Breast epithelium (tissue), 3 donors: ENCODE results near the gene FBLL1.

ENCODE experiments used
- POLR2A ChIP-seq: fragments of 450-650 bp; IDR thresholded peaks from one replicate; pipeline ENCODE4 v1.6.1; 2016; ENCODE audit warnings: antibody characterized with exemption, mild to moderate bottlenecking, moderate library complexity
- TF ChIP-seq, protein P1 (sequence below), 3 donors: fragments of 450-650 bp; IDR thresholded peaks; one replicate each; pipeline ENCODE4 v1.5.1; 2016 to 2017; ENCODE audit warnings: antibody characterized with exemption in 3 of 3, mild to moderate bottlenecking in 3 of 3, moderate library complexity in 3 of 3

GRCh38 chr5:168482361-168482760 is 46.7 kb upstream of the FBLL1 start:
- TF ChIP-seq, protein P1, sequence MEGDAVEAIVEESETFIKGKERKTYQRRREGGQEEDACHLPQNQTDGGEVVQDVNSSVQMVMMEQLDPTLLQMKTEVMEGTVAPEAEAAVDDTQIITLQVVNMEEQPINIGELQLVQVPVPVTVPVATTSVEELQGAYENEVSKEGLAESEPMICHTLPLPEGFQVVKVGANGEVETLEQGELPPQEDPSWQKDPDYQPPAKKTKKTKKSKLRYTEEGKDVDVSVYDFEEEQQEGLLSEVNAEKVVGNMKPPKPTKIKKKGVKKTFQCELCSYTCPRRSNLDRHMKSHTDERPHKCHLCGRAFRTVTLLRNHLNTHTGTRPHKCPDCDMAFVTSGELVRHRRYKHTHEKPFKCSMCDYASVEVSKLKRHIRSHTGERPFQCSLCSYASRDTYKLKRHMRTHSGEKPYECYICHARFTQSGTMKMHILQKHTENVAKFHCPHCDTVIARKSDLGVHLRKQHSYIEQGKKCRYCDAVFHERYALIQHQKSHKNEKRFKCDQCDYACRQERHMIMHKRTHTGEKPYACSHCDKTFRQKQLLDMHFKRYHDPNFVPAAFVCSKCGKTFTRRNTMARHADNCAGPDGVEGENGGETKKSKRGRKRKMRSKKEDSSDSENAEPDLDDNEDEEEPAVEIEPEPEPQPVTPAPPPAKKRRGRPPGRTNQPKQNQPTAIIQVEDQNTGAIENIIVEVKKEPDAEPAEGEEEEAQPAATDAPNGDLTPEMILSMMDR (IDR thresholded peaks at IDR 0.05) = no peak
- no peak for TF ChIP-seq POLR2A
